ENCODE data around the gene CNTN4. TPM values are rescaled to one million over a fixed set of nuclear protein-coding genes. Genes with fewer than 3 reads are reported as not detected.

The CNTN4 gene
- total RNA-seq, 2 experiments from 2014 or later, result not detected

DNA sequence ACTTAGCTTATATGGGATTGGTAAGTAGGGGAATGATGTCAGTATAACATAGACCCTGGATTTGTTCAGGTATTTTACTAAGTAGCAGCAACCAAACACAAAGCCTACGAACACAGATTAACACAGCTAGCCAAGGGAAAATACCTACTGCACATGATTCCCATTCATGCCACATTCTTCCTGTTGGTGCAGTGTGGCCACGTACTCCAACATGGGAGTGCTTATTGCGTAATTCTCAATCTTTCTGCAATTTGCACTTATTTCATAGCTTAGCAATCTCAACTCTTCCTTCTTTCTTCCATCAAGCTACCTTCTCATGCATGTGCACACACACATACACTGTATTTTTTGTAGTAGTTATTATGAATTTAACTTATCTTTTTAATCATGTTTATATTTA lies 824.7 kb downstream of the CNTN4 start:
- ATAC-seq, result no peak
- no peaks in the 10 kb centered on the region for H3K4me1 Mint-ChIP-seq (ENCODE audit: low read depth)
- ChIA-PET POLR2A (no interaction called here), CTCF (no interaction called here)
- no peak for DNase-seq
- no peak overlapping the region for H3K27ac Mint-ChIP-seq
- H3K4me3 Mint-ChIP-seq, result no peak overlapping the region
- no peaks in the 10 kb centered on the region for H3K36me3 Mint-ChIP-seq (ENCODE audit: low read depth)
- TF ChIP-seq, protein P1, sequence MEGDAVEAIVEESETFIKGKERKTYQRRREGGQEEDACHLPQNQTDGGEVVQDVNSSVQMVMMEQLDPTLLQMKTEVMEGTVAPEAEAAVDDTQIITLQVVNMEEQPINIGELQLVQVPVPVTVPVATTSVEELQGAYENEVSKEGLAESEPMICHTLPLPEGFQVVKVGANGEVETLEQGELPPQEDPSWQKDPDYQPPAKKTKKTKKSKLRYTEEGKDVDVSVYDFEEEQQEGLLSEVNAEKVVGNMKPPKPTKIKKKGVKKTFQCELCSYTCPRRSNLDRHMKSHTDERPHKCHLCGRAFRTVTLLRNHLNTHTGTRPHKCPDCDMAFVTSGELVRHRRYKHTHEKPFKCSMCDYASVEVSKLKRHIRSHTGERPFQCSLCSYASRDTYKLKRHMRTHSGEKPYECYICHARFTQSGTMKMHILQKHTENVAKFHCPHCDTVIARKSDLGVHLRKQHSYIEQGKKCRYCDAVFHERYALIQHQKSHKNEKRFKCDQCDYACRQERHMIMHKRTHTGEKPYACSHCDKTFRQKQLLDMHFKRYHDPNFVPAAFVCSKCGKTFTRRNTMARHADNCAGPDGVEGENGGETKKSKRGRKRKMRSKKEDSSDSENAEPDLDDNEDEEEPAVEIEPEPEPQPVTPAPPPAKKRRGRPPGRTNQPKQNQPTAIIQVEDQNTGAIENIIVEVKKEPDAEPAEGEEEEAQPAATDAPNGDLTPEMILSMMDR (IDR thresholded peaks at IDR 0.05), result no peak
- H3K27me3 Mint-ChIP-seq, result peaks cover 4% of the 10 kb centered on the region
- no peaks in the 10 kb centered on the region for H3K9me3 Mint-ChIP-seq
- intact Hi-C loops (cut with micrococcal nuclease), result no loop called here

DNA sequence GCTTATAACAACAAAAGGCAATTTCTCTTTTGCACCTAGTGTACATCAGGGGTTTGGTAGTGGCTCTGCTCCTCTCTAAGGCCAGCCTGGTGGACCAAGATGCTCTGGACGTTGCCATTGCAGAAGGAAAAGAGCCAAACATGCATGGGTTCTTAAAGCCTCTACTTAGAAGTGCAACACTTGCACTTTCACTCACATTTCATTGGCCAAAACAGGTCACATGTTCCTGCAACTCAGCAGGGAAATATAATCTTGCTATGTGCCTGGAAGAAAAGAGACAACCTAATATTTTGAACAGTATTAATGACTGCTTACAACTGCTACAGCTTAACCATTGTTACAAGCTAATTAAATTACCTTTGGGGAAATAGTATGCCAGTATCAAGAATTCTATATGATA lies 828.6 kb downstream of the CNTN4 start:
- intact Hi-C loops (cut with micrococcal nuclease), result no loop called here
- Mint-ChIP-seq H3K9me3 (no peaks in the 10 kb centered on the region), H3K4me3 (no peak overlapping the region), H3K27me3 (peaks cover 9% of the 10 kb centered on the region), H3K27ac (no peak overlapping the region), H3K36me3 (ENCODE audit: low read depth) (no peaks in the 10 kb centered on the region), H3K4me1 (ENCODE audit: low read depth) (no peaks in the 10 kb centered on the region)
- no peak for DNase-seq
- ChIA-PET CTCF (no interaction called here), POLR2A (no interaction called here)
- no peak for ATAC-seq
- TF ChIP-seq, protein P1 (IDR thresholded peaks at IDR 0.05), result no peak

DNA sequence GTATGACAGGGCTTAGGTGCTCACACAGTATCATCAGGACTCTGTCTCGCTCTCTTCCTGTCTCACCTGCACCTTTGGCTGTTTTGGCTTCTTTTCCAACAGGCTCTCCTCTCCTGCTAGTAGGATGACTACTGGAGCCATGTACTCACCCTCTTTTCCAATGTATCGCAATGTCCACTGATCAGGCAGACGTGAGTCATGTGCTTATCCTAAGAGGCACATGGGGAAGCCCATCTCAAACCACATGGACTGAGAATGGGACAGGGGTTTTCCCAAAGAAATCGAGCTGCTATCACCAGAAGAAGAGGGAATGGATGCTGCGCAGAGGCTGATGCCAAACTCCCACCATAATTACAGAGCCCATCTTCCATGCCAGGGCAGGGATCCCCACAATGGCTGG lies 830.9 kb downstream of the CNTN4 start:
- CTCF ChIA-PET, result no interaction called here
- H3K27me3 Mint-ChIP-seq, result peaks cover 9% of the 10 kb centered on the region
- POLR2A ChIA-PET, result no interaction called here
- TF ChIP-seq, protein P1 (IDR thresholded peaks at IDR 0.05), result no peak
- no peaks in the 10 kb centered on the region for H3K4me1 Mint-ChIP-seq (ENCODE audit: low read depth)
- no peak overlapping the region for H3K4me3 Mint-ChIP-seq
- ATAC-seq (no peak), DNase-seq (no peak)
- H3K36me3 Mint-ChIP-seq (ENCODE audit: low read depth), result no peaks in the 10 kb centered on the region
- H3K27ac Mint-ChIP-seq, result no peak overlapping the region
- intact Hi-C loops (cut with micrococcal nuclease), result no loop called here
- H3K9me3 Mint-ChIP-seq, result no peaks in the 10 kb centered on the region

DNA sequence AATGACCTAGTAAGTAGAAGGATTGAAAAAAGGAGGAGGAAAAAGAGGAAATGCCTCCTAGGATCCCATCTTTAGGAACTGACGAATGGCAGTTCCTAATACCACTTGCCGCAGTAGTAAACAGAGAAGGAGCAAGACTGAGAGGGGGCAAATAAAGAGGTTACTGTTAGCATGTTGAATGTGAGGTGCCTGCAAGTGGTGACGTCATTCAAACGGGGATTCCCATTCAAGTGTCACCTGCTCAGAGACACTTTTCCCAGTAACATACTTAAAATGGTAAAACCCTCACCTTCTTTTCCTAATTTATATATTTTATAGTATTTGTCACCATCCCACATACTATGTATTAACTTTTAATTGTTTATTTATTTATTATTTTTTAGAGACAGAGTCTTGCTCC lies 832.6 kb downstream of the CNTN4 start:
- H3K27ac Mint-ChIP-seq, result no peak overlapping the region
- no peak for ATAC-seq
- H3K27me3 Mint-ChIP-seq, result peaks cover 4% of the 10 kb centered on the region
- H3K4me3 Mint-ChIP-seq, result no peak overlapping the region
- H3K36me3 Mint-ChIP-seq (ENCODE audit: low read depth), result no peaks in the 10 kb centered on the region
- CTCF ChIA-PET, result interaction anchor here (2.4 kb wide), 1 partner anchor 9 kb away, joined by 6 read pairs; no protein-coding TSS in a partner anchor
- POLR2A ChIA-PET, result no interaction called here
- H3K9me3 Mint-ChIP-seq, result no peaks in the 10 kb centered on the region
- intact Hi-C loops (cut with micrococcal nuclease), result no loop called here
- TF ChIP-seq, protein P1 (IDR thresholded peaks at IDR 0.05), result no peak
- H3K4me1 Mint-ChIP-seq (ENCODE audit: low read depth), result no peaks in the 10 kb centered on the region
- DNase-seq, result no peak

DNA sequence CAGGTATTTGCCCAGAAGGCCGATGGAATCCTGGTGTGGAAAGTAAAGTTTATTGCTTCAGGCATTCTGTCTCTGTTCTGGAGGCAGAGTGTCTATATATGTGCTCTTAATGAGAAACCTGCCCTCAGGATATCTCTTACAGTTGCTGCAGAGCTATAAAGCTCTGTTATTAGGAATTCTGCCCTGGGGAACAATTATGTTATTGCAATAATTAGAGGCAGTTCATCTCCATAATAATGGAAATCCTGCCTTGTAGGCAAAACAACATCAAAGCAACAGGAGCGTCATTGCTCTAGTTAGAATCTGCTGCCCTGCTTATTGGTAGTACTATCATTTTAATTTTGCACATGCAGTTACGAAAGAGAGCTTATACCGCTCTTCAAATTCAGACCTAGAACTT lies 835.9 kb downstream of the CNTN4 start:
- intact Hi-C loops (cut with micrococcal nuclease), result no loop called here
- Mint-ChIP-seq H3K4me1 (ENCODE audit: low read depth) (no peaks in the 10 kb centered on the region), H3K36me3 (ENCODE audit: low read depth) (no peaks in the 10 kb centered on the region), H3K4me3 (no peak overlapping the region), H3K27ac (no peak overlapping the region), H3K27me3 (peaks cover 3% of the 10 kb centered on the region), H3K9me3 (no peaks in the 10 kb centered on the region)
- ChIA-PET POLR2A (no interaction called here), CTCF (interaction anchor here (1.7 kb wide), 1 partner anchor 13 kb away, joined by 4 read pairs; no protein-coding TSS in a partner anchor)
- ATAC-seq (no peak), DNase-seq (no peak)
- TF ChIP-seq, protein P1 (IDR thresholded peaks at IDR 0.05), result no peak
